ENCODE measurements around the gene CBLIF. TPM values are rescaled to one million over a fixed set of nuclear protein-coding genes. Genes with fewer than 3 reads are reported as not detected.

The CBLIF gene
- total RNA-seq, 3 donors from 2014 or later (not counting 1 experiment from before 2014, with no cell fraction given) = not detected

DNA sequence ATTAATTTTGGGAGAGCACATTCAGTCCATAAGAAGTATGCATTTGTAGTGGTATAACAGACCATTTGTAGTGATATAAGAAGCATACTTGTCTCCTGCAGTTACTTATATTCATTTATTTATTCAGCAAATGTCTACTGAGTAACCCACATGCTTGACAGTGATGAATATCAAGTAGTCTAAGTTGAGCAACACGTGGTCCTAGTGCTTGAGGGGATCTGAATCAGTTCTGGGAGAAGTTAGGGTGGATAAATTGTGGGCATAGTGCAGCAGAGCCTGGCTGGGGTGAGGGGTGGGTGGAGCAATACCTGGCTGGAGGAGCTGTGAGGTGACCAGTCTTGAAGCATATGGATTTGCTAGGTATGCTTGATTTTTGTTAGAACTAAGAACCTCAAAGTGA, 65.8 kb downstream of the CBLIF start:
- H3K27me3 ChIP-seq (ENCODE audit: control insufficient read depth, insufficient read depth, low read length) = no peaks in the 10 kb centered on the region
- no peaks in the 10 kb centered on the region for H3K9me3 ChIP-seq (ENCODE audit: control insufficient read depth, insufficient read depth, low read length)
- TF ChIP-seq, protein P1, sequence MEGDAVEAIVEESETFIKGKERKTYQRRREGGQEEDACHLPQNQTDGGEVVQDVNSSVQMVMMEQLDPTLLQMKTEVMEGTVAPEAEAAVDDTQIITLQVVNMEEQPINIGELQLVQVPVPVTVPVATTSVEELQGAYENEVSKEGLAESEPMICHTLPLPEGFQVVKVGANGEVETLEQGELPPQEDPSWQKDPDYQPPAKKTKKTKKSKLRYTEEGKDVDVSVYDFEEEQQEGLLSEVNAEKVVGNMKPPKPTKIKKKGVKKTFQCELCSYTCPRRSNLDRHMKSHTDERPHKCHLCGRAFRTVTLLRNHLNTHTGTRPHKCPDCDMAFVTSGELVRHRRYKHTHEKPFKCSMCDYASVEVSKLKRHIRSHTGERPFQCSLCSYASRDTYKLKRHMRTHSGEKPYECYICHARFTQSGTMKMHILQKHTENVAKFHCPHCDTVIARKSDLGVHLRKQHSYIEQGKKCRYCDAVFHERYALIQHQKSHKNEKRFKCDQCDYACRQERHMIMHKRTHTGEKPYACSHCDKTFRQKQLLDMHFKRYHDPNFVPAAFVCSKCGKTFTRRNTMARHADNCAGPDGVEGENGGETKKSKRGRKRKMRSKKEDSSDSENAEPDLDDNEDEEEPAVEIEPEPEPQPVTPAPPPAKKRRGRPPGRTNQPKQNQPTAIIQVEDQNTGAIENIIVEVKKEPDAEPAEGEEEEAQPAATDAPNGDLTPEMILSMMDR (IDR thresholded peaks at IDR 0.05) = no peak
- Mint-ChIP-seq H3K27me3 (ENCODE audit: low read depth in 2 of 2) (no peaks in the 10 kb centered on the region), H3K4me1 (peaks cover 31 to 34% of the 10 kb centered on the region in 2 donors), H3K9me3 (no peaks in the 10 kb centered on the region), H3K27ac (no peak overlapping the region), H3K36me3 (peaks cover 6% of the 10 kb centered on the region), H3K4me3 (no peak overlapping the region)
- DNase-seq = no peak
- H3K4me3 ChIP-seq (ENCODE audit: low read length) = no peak overlapping the region
- 46% methylated on average over 1 of the region's 1 CpG for WGBS (ENCODE audit: insufficient coverage)
- H3K4me1 ChIP-seq (ENCODE audit: control insufficient read depth, insufficient read depth, low read length) = peaks cover 10% of the 10 kb centered on the region
- intact Hi-C loops (cut with micrococcal nuclease) = no loop called here
- H3K27ac ChIP-seq (ENCODE audit: low read length) = no peak overlapping the region
- H3K36me3 ChIP-seq (ENCODE audit: control insufficient read depth, insufficient read depth, low read length) = peaks cover 2% of the 10 kb centered on the region
- no peak for ATAC-seq

Other genes starting within 250 kb of the CBLIF start
- 10 to 100 TPM; 40.5 to 58.5 (median 51.3) TPM for gene OSBP, start 229.7 kb downstream of the CBLIF start, total RNA-seq
- gene PATL1, start 176.5 kb downstream of the CBLIF start, total RNA-seq = 10 to 100 TPM; 56.8 to 69.4 (median 58.1) TPM
- gene OR10V1, start 131.7 kb downstream of the CBLIF start, total RNA-seq = not detected
- 10 to 100 TPM in 2 of 3 donors, 1 to 10 TPM in 1; 6.8 to 19.1 (median 17.0) TPM for gene STX3, start 90.1 kb downstream of the CBLIF start, total RNA-seq
- 10 to 100 TPM; 34.9 to 38.0 (median 37.5) TPM for gene MRPL16, start 34.7 kb downstream of the CBLIF start, total RNA-seq
- 10 to 100 TPM in 1 of 3 donors, under 1 TPM in 1, not detected in 1; 0.50 to 30.8 TPM for gene TCN1, start 21.0 kb upstream of the CBLIF start, total RNA-seq
- gene OOSP3, start 33.3 kb upstream of the CBLIF start, total RNA-seq = not detected
- gene OOSP1, start 92.9 kb upstream of the CBLIF start, total RNA-seq = under 1 TPM in 1 of 3 donors, not detected in 2; 0.48 TPM
- gene OOSP4A, start 118.5 kb upstream of the CBLIF start, total RNA-seq = not detected
- not detected for gene OOSP4B, start 171.7 kb upstream of the CBLIF start, total RNA-seq
- gene OOSP2, start 194.9 kb upstream of the CBLIF start, total RNA-seq = not detected
- gene MS4A3, start 211.2 kb upstream of the CBLIF start, total RNA-seq = 10 to 100 TPM in 1 of 3 donors, 1 to 10 TPM in 1, not detected in 1; 1.4 to 62.9 TPM
- gene MS4A2, start 243.2 kb upstream of the CBLIF start, total RNA-seq = 10 to 100 TPM in 1 of 3 donors, 1 to 10 TPM in 1, not detected in 1; 4.1 to 40.3 TPM

Measured in natural killer cell (primary cell).